OCI-LY7 (cell line): Measurements from ENCODE around the gene VWA8. TPM values are rescaled to one million over a fixed set of nuclear protein-coding genes. Genes with fewer than 3 reads are reported as not detected.

Experiments used
- BruUV-seq: library from RNA; stranded (reverse); fragments of 400-500 nt; replicated peaks from 2 replicates; lab custom pipeline; 2021; lab: Mats Ljungman, UMichigan
- CTCF ChIA-PET: fragments of 300-600 bp; sonication (Branson Sonifier 250); formaldehyde crosslinking; loops from one replicate; lab custom pipeline; 2022; ENCODE audit warnings: antibody characterized with exemption; ENCODE audit not compliant: unreplicated experiment; lab: Charles Lee
- POLR2A ChIA-PET: fragments of 300-600 bp; sonication (Branson Sonifier 250); formaldehyde crosslinking; loops from one replicate; lab custom pipeline; 2022; ENCODE audit warnings: antibody characterized with exemption; lab: Charles Lee
- DNase-seq: peaks from one replicate; pipeline ENCODE4 v3.0.0-alpha.2; 2015; ENCODE audit warnings: low spot score
- H2AFZ ChIP-seq: fragments of 200-600 bp; sonication (generic), shearing (Covaris generic); 2 replicates; pipeline ENCODE4 v1.6.1; 2014; ENCODE audit warnings: mild to moderate bottlenecking, antibody characterized with exemption, low read length, moderate library complexity
- H3K27ac ChIP-seq: fragments of 200-600 bp; sonication (generic); 2 replicates; pipeline ENCODE4 v1.5.1; 2014; ENCODE audit warnings: mixed run types, low read depth, mild to moderate bottlenecking, moderate library complexity, low read length, inconsistent platforms; ENCODE audit not compliant: poor library complexity, severe bottlenecking
- H3K36me3 ChIP-seq: fragments of 200-600 bp; sonication (generic); 2 replicates; pipeline ENCODE4 v1.6.1; 2014; ENCODE audit warnings: mild to moderate bottlenecking, antibody characterized with exemption, low read length, moderate library complexity, mixed read lengths; ENCODE audit not compliant: insufficient read depth
- H3K4me1 ChIP-seq: fragments of 200-600 bp; sonication (generic); 2 replicates; pipeline ENCODE4 v1.5.1; 2014; ENCODE audit warnings: mild to moderate bottlenecking, low read length; ENCODE audit not compliant: insufficient read depth, poor library complexity, severe bottlenecking
- H3K4me2 ChIP-seq: fragments of 200-600 bp; sonication (generic); 2 replicates; pipeline ENCODE4 v1.6.1; 2014; ENCODE audit warnings: mild to moderate bottlenecking, low read length
- H3K4me3 ChIP-seq: fragments of 200-600 bp; sonication (generic); 2 replicates; pipeline ENCODE4 v1.5.1; 2014; ENCODE audit warnings: mild to moderate bottlenecking, low read depth, low read length; ENCODE audit not compliant: poor library complexity, severe bottlenecking
- H3K79me2 ChIP-seq: fragments of 200-600 bp; sonication (generic); 2 replicates; pipeline ENCODE4 v1.6.1; 2016; ENCODE audit warnings: low read depth, mild to moderate bottlenecking, low read length, moderate library complexity, mixed read lengths; ENCODE audit not compliant: insufficient read depth
- H3K9me2 ChIP-seq: fragments of 200-600 bp; sonication (generic); 2 replicates; pipeline ENCODE4 v1.6.1; 2016; ENCODE audit warnings: mild to moderate bottlenecking, low read length, mixed read lengths; ENCODE audit not compliant: insufficient read depth
- H3K9me3 ChIP-seq: fragments of 200-600 bp; sonication (generic); 2 replicates; pipeline ENCODE4 v1.6.1; 2014; ENCODE audit warnings: mild to moderate bottlenecking, mixed run types, low read length, mixed read lengths
- H4K20me1 ChIP-seq: fragments of 200-600 bp; sonication (generic); 2 replicates; pipeline ENCODE4 v1.6.1; 2014; ENCODE audit warnings: mild to moderate bottlenecking, antibody characterized with exemption, low read length, moderate library complexity, mixed read lengths; ENCODE audit not compliant: insufficient read depth
- CTCF ChIP-seq: fragments of 200-600 bp; sonication (generic); conservative IDR thresholded peaks from 2 replicates; pipeline ENCODE4 v1.5.1; 2014; ENCODE audit warnings: mild to moderate bottlenecking, antibody characterized with exemption, low read length, moderate library complexity, mixed read lengths
- EZH2phosphoT487 ChIP-seq: fragments of 200-600 bp; sonication (generic); IDR thresholded peaks from 2 replicates; pipeline ENCODE4 v1.6.1; 2018; ENCODE audit warnings: low read depth, borderline replicate concordance, mild to moderate bottlenecking, mixed run types, antibody characterized with exemption, low read length, moderate library complexity, mixed read lengths
- intact Hi-C: fragments of 100-400 bp; cut with micrococcal nuclease; formaldehyde crosslinking; loops from one replicate; pipeline ENCODE4 v1.10.0; 2022; ENCODE audit not compliant: unreplicated experiment
- total RNA-seq, 2 experiments: library from RNA; depleted of rRNA in 1 of 2; stranded (reverse); fragments of >200 nt in 1 of 2; shearing (Covaris generic) in 1 of 2; gene quantifications; 2 replicates each; pipeline ENCODE4 v1.2.3, GENCODE V29; 2014 to 2022

VWA8 gene
- total RNA-seq, 2 experiments from 2014 or later, result 26.4 to 31.5 TPM

- Histone ChIP-seq H4K20me1 (no peaks in the 10 kb centered on the region), H3K9me2 (no peaks in the 10 kb centered on the region), H3K4me2 (no peak overlapping the region), H3K79me2 (no peaks in the 10 kb centered on the region), H3K9me3 (no peaks in the 10 kb centered on the region), H2AFZ (no peak overlapping the region), H3K4me1 (no peaks in the 10 kb centered on the region), H3K4me3 (no peak overlapping the region), H3K27ac (no peak overlapping the region), H3K36me3 (peaks cover 11% of the 10 kb centered on the region; the same call in 1 of the 2 replicates)
- TF ChIP-seq EZH2phosphoT487 (no peak), CTCF (no peak)
- intact Hi-C loops, result no loop called here
- CTCF ChIA-PET, result no interaction called here
- no TSS peak for BruUV-seq
- DNase-seq, result no peak
- POLR2A ChIA-PET, result interaction anchor here (1.0 kb wide), 2 partner anchors 18 to 22 kb away, joined by 3 to 4 read pairs; no protein-coding TSS in a partner anchor
Measured at GRCh38 chr13:41616151-41616550, 344.8 kb downstream of the VWA8 start.

GRCh38 chr13:41615528-41615855 is 345.4 kb downstream of the VWA8 start:
- intact Hi-C loops, result no loop called here
- Histone ChIP-seq H3K4me1 (no peaks in the 10 kb centered on the region), H3K4me2 (no peak overlapping the region), H3K79me2 (no peaks in the 10 kb centered on the region), H2AFZ (no peak overlapping the region), H3K4me3 (no peak overlapping the region), H3K27ac (no peak overlapping the region), H3K9me2 (no peaks in the 10 kb centered on the region), H3K9me3 (no peaks in the 10 kb centered on the region), H4K20me1 (no peaks in the 10 kb centered on the region), H3K36me3 (peaks cover 17% of the 10 kb centered on the region; the same call in 1 of the 2 replicates)
- TF ChIP-seq EZH2phosphoT487, result no peak
- no peak for TF ChIP-seq CTCF
- DNase-seq, result no peak
- ChIA-PET CTCF (no interaction called here), POLR2A (interaction anchor here (0.8 to 1.0 kb wide), 2 partner anchors 21 to 121 kb away, joined by 3 to 4 read pairs; no protein-coding TSS in a partner anchor)
- no TSS peak for BruUV-seq

- Histone ChIP-seq H3K79me2 (no peaks in the 10 kb centered on the region), H3K27ac (no peak overlapping the region), H3K9me3 (no peaks in the 10 kb centered on the region), H3K4me1 (no peaks in the 10 kb centered on the region), H3K4me2 (no peak overlapping the region), H4K20me1 (no peaks in the 10 kb centered on the region), H3K4me3 (no peak overlapping the region), H3K9me2 (no peaks in the 10 kb centered on the region), H2AFZ (no peak overlapping the region), H3K36me3 (peaks cover 21% of the 10 kb centered on the region; the same call in 1 of the 2 replicates)
- intact Hi-C loops, result no loop called here
- BruUV-seq, result no TSS peak
- no peak for TF ChIP-seq CTCF
- TF ChIP-seq EZH2phosphoT487, result no peak
- ChIA-PET POLR2A (interaction anchor here (0.8 to 3.1 kb wide), 3 partner anchors 8 to 120 kb away, joined by 3 to 17 read pairs (median 4); no protein-coding TSS in a partner anchor), CTCF (no interaction called here)
- no peak for DNase-seq
Measured at GRCh38 chr13:41614671-41615527, 346.0 kb downstream of the VWA8 start.
